NCI-H187 treated with DMSO at 0.1 percent for 48 hours (cell line): ENCODE results near the gene MEGF8.

Experiments used
- DNase-seq: peaks from one replicate; lab custom pipeline; 2025; lab: John Stamatoyannopoulos, UW

The MEGF8 gene

DNA sequence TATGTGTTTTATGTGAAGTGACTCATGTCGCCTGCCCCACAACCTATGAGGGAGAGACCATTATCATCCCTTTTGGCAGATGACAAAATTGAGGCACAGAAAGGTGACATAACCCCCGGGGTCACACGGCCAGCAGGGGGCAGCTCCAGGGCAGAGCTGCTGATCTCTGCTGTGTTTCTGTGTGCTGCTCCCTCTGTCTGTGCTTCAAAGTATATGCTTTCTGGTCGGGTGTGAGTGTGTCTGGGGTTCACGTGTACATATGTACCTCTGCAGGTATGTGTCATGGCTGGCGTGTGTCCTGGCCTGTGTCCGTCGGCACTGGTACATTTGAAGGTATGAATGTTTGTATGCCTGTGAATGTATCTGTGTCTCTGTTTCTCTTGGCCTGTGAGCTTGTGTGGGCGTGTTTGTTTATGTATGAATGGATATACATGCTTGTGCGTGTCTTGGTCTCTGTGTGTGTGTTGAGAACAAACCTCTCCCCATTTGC is 94.7 kb downstream of the MEGF8 start:
- DNase-seq, result no peak

DNA sequence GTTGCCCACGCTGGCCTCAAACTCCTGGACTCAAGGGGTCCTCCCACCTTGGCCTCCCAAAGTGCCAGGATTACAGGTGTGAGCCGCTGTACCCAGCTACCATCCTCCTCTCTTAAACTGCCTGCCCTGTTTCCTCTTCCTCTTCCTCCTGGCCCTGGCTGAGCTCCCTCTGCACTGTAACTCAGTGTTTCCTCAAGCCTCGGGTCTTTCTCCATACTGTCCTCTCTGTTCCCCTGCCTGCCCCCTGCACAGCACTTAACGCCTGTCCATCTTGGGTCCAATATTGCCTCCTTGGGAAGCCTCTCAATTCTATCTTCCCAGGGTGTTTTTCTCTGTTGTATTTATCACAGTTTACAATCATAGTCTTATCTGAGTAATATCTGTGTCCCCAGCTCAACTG is 95.7 kb downstream of the MEGF8 start:
- DNase-seq, result no peak

DNA sequence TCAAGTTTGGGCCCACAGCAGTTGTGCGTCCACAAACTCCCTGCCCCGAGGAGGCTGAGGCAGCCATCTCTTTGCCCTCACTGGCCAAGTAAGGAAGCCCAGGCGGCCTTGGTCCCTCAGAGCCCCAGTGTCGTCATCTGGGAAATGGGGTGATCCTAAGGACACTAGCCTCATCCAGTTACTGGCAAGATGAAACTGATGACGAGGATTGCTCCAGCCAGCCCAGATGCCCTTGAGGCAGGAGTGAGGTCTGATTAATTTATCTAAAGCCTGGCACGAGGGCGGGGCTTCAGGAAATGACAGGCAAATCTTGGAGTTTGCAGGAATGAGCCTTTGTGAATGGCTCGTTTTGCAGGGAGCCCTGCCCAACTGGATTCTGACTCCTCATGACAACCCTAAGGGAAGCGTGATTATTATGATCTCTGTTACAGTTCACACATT is 96.2 kb downstream of the MEGF8 start:
- DNase-seq, result no peak

DNA sequence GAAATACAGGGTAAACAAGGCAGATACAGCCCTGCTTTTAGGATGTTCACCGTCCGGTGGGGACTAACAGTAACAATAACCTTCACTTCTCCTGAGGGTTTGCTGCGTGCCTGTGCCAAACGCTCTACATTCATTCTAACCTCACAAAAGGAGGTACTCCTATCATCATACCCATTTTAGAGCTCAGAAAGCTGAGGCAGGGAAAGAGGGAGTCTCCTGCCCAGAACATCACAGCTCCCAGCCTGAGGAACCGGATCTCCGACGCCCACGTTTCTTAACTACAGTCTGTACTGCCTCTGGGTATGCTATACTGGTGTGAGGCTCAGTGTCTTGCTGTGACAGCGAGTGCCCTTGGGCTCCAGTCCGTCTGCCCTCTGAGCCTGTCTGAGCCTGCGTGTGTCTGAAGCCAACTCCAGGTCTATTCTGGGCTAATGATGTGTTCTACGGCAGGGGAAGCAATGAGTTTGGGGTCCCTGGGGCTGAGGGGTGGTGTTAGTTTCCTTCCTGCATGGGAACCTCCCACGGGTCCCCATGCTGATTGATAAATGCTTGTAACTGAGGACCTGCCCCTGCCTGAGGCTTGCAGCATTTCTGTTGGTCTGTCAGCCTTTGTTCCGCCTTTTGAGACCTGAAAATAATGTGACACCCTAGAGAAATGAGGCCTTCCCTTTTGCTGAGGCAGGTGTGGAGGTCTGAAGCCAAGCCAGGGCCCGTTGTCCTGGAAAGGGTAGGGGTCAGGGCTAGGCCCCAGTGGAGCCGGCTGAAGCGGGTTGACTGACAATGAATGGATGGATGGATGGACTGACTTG is 96.9 kb downstream of the MEGF8 start:
- no peak for DNase-seq

DNA sequence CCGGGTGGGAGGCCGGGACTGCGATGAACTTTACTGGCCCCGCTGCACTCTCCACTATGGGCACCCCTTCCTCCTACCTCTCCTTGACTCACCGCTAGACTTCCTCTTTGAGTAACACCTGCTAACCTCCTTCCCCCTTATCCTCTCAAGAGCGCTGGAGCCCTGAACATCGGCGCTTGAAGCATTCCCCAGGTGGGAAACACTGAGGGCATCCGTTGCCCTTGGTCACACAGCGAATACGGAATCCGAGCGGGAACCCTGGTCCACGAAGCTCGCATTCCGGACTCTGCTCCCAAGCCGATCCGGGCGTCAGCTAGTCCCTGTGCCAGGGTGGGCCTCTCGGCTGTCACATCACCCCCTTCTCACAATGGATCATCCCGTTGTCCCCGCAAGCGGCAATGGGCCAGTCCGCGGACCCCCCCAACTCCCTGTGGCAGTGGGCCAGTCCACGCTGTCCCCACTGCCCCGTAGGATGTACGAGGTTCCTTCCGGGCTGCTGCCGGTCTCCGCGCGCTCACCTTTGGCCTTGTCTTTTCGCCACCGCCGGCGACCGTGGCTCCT is 97.5 kb downstream of the MEGF8 start:
- peak; percentile 28 for DNase-seq

DNA sequence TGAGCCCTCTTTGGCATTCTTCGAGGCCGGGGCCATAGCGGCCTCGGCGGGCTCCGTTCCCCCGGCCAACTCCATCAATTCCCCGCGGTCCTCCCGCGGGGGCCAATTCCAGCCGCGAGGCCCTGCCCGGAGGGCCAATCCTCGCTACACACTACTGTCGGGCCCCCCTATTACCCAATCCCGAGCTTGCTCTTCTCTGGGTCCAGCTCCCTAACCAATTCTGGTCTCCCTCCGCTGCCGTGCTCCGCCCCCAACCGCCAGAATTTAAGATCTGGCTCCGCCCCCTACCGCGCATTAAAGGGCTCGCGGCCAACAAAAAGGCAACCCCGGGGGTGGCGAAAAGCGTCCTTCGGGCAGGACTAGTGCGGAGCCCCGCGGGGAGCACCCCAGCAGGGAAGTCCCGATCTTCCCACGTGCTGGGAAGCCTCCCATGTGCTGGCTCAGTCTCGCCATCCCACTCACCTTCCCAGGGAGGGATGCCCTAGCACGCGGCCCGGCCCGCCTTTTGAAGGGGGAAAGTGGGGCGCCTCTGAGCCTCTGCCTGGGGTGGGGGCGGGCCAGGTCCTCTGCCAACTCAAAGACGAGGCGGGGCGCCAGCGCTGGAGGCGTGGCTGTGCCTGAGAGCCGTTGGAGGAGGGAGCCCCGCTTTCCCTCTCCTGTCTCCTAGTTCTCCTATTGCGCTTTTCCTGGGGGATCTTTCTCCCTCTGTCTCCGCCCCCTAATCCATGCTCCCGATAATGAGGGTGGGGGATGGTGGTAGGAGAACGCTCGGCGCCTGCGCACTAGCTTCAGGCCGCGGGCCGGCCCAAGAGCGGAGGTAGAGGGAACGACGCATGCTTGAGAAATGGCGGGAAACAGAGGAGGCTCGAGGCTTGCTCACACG is 98.3 kb downstream of the MEGF8 start:
- DNase-seq, result peak; percentile 64

DNA sequence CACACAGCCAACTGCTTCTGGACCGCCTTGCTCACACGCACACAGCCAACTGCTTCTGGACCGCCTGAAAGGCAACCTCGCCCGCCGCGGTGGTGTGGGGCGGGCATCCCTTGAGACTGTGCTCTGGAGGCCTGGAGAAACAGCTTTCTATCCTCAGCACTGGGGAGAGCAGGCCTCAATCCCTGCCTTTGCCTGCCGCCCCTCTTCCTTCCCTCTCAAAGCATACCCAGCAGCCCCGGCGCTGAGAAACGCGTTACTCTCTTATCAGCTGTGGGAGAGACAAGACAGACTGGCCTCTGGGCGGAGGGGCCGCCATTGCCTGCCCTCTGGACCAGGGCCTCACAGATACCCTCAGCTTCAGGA is 98.9 kb downstream of the MEGF8 start:
- no peak for DNase-seq

DNA sequence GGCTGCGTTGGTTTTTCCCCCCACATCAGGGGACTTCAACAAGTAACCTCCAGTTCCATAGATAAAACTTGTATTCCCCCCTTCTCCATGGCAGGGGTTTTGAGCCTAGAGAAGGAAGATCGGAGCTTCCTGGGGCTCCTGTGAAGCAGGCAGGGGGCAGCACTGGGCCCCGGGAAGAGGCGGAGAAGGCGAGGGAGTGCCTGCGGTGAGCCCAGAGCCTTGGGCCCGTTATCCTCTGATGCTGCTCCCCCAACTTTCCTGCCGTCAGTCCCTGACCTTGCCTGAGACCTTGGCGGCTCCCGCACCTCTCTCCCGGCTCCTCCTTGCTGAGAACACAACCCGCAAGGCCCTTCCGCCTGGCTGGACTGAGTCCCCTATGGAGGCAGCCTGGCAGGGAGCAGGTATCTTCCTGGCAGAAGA is 99.3 kb downstream of the MEGF8 start:
- no peak for DNase-seq

DNA sequence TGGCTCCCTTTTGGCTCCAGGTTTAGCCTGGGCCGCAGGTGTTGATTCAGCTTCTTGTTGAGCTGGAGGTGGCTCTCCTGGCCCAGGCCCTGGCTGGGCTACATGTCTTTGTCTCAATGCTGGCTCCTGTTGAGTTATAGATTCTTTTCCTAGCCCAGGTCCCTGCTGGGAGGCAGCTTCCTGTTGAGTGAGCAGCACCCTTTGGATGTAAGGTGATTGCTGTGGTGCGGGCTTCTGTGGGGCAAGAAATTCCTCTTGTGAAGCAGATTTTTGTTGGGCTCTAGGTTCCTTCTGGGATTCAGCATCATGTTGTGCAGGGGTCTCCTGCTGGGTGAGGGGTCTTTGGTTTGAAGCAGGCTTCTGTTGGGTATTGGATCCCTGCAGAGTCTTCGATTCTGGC is 101.2 kb downstream of the MEGF8 start:
- no peak for DNase-seq

DNA sequence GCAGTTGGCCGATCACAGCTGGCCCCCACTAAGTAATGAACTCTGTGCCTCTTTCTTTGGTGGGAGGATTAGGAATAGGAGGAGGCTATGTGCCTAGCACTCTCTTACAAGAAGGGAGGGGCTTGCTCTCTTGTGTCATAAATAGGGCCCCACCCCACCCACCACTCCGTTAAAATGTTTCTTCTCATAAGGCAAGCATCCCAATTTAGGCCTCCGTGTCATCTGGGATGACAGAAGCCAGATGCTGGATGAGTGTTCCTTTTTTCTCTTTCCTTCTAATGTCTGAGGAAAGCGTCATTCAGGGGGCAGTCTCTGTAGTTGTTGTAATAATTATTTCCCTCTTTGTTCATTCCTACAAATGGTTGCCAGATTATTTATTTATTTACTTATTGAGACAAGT is 101.9 kb downstream of the MEGF8 start, which contains the start of gene LIPE:
TSS of gene LIPE (minus strand) at position 76 of the 400 bp plus-strand sequence. CDS start 239 bp downstream, outside the sequence.
- no peak for DNase-seq
